ENCODE data around the gene MT2A. TPM values are rescaled to one million over a fixed set of nuclear protein-coding genes. Genes with fewer than 3 reads are reported as not detected.

Gene MT2A
- total RNA-seq, 1 donor from 2014 or later = 4.2 TPM

Other genes starting within 250 kb of the MT2A start
- 126 TPM for gene AMFR, start 183.0 kb upstream of the MT2A start, total RNA-seq
- 175 TPM for gene NUDT21, start 157.3 kb upstream of the MT2A start, total RNA-seq
- gene OGFOD1, start 157.0 kb upstream of the MT2A start, total RNA-seq = 27.0 TPM
- 107 TPM for gene BBS2, start 88.6 kb upstream of the MT2A start, total RNA-seq
- gene MT4, start 43.5 kb upstream of the MT2A start, total RNA-seq = not detected
- 12.8 TPM for gene MT3, start 19.1 kb upstream of the MT2A start, total RNA-seq
- 5.4 TPM for gene MT1E, start 17.2 kb downstream of the MT2A start, total RNA-seq
- gene MT1M, start 24.1 kb downstream of the MT2A start, total RNA-seq = 0.74 TPM
- gene MT1A, start 30.1 kb downstream of the MT2A start, total RNA-seq = not detected
- not detected for gene MT1B, start 43.3 kb downstream of the MT2A start, total RNA-seq
- 2.0 TPM for gene MT1F, start 49.4 kb downstream of the MT2A start, total RNA-seq
- 0.74 TPM for gene MT1G, start 59.5 kb downstream of the MT2A start, total RNA-seq
- not detected for gene MT1H, start 61.2 kb downstream of the MT2A start, total RNA-seq
- 9.6 TPM for gene MT1X, start 73.9 kb downstream of the MT2A start, total RNA-seq
- 142 TPM for gene NUP93, start 121.5 kb downstream of the MT2A start, total RNA-seq

Data from temporal lobe (tissue), 1 donor.